ENCODE measurements around the gene ZEB2.

- no peak for TF ChIP-seq CTCF (IDR thresholded peaks at IDR 0.05; ENCODE audit: insufficient read depth, low read length, poor library complexity, severe bottlenecking)
- TF ChIP-seq EZH2phosphoT487 (conservative IDR thresholded peaks at IDR 0.05; ENCODE audit: low read length), result no peak
Measured at GRCh38 chr2:144441711-144442141, 78.2 kb downstream of the ZEB2 start.

Measured in SU-DHL-6 (cell line).